Gastrocnemius medialis (tissue), 4 donors: ENCODE data around the gene FGF22. TPM values are rescaled to one million over a fixed set of nuclear protein-coding genes. Genes with fewer than 3 reads are reported as not detected.
A peak's percentile ranks its signal among the peaks of the same experiment; 100 is the strongest.
"Not testable (repeated sequence)": the region's sequence is repeated elsewhere in the genome, so short reads cannot be mapped to it uniquely, and the experiment has no call there.

Experiments
- ATAC-seq, 2 donors: fragments of 150-250 bp; one replicate each; pipeline ENCODE4 v1.9.1; 2016
- DNase-seq, 2 donors: peaks; one replicate each; pipeline ENCODE4 v3.0.0-alpha.2; 2019
- H3K27ac ChIP-seq, 4 donors: fragments of 200-600 bp; sonication (generic); 1 replicate in 1 of 4; 2 replicates in 3 of 4; pipeline ENCODE4 v1.5.1; 2016 to 2018; ENCODE audit warnings: mild to moderate bottlenecking in 2 of 4, moderate library complexity in 1 of 4
- H3K27me3 ChIP-seq, 3 donors: fragments of 200-600 bp; sonication (generic) in 2 of 3; 1 replicate in 1 of 3; 2 replicates in 2 of 3; pipeline versions ENCODE4 v1.5.1 to v1.6.0; 2016 to 2019; ENCODE audit warnings: mild to moderate bottlenecking in 1 of 3, moderate library complexity in 1 of 3
- H3K36me3 ChIP-seq, 2 donors: fragments of 200-600 bp; sonication (generic) in 1 of 2; one replicate each; pipeline ENCODE4 v1.5.1; 2017 to 2018
- H3K4me1 ChIP-seq, 2 donors: fragments of 200-600 bp; sonication (generic) in 1 of 2; one replicate each; pipeline ENCODE4 v1.5.1; 2016 to 2017; ENCODE audit warnings: mild to moderate bottlenecking in 2 of 2
- H3K4me3 ChIP-seq, 4 donors: fragments of 200-600 bp; sonication (generic) in 3 of 4; 1 replicate in 1 of 4; 2 replicates in 3 of 4; pipeline ENCODE4 v1.5.1; 2016 to 2019; ENCODE audit warnings: mild to moderate bottlenecking in 2 of 4
- H3K9me3 ChIP-seq, 3 donors: fragments of 200-600 bp; sonication (generic) in 2 of 3; 1 replicate in 1 of 3; 2 replicates in 2 of 3; pipeline ENCODE4 v1.5.1; 2016 to 2019
- CTCF ChIP-seq, 5 experiments: fragments of 450-650 bp in 3 of 5; fragments of 200-600 bp in 2 of 5; sonication (generic) in 2 of 5; IDR thresholded peaks in 4 of 5; conservative IDR thresholded peaks in 1 of 5; 1 replicate in 4 of 5; 2 replicates in 1 of 5; pipeline ENCODE4 v1.5.1; 2016 to 2019; ENCODE audit warnings: antibody characterized with exemption in 5 of 5, mild to moderate bottlenecking in 3 of 5, moderate library complexity in 3 of 5
- POLR2A ChIP-seq, 2 donors: fragments of 450-650 bp; IDR thresholded peaks; one replicate each; pipeline ENCODE4 v1.6.1; 2017; ENCODE audit warnings: antibody characterized with exemption in 2 of 2, mild to moderate bottlenecking in 2 of 2, moderate library complexity in 2 of 2
- in situ Hi-C, 4 donors: fragments of 200-750 bp; cut with MboI; loops; one replicate each; pipeline versions ENCODE4 v1.15.0 to v1.8.0; 2017; ENCODE audit warnings: low sequenced_read_pairs in 4 of 4
- intact Hi-C: fragments of 100-400 bp; cut with DNase I; formaldehyde crosslinking; loops from one replicate; pipeline ENCODE4 v1.15.1; 2023; ENCODE audit warnings: low total_unique reads
- total RNA-seq, 4 donors: library from RNA; depleted of rRNA; stranded (reverse); fragments of >200 nt; gene quantifications; one replicate each; pipeline versions ENCODE4 v1.1.0 to v1.2.3, GENCODE V29; 2016

The FGF22 gene
- total RNA-seq, 4 donors from 2014 or later: not detected

DNA sequence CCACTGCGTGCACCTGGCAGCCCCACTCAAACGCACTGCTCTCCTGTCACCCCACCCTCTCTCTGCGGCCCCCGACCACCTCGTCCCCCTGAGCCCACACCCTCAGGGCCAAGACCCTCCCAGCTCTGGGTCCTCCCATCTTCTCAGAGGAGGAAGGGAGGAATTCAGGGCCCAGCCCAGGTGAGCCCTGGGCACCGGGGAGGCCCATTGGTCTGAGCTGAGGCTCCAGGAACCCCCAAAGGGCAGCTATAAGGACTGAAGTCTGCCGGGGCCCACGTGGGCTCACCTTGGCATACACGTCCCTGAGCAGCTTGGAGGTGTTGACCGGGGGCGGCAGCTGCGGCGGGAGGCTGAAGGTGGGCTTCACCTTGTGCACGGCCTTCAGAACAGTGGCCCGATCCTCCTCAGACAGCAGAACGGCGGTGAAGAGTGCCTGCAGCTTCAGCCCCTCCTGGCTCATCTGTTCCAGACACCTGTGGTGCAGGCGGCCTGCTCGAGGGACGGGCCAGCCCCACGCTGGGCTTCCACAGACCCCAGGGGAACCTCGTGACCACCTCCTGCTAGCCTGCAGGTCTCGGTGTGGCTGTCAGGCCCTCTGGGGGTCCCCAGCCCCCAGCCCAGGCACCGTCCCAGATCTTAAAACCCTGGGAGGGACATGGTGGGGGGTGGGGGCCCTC lies 15.1 kb upstream of the FGF22 start:
- Histone ChIP-seq H3K27me3 (no peaks in the 10 kb centered on the region), H3K4me3 (no peak overlapping the region), H3K36me3 (peaks cover 0 to 68% of the 10 kb centered on the region in 2 donors), H3K27ac (peak overlapping the region; percentile 0 to 68 (median 58)), H3K9me3 (no peaks in the 10 kb centered on the region), H3K4me1 (no peaks in the 10 kb centered on the region)
- DNase-seq (no peak), ATAC-seq (no peak)
- in situ Hi-C loops: no loop called here
- TF ChIP-seq CTCF (IDR thresholded peaks at IDR 0.05 in 4 of 5, conservative IDR thresholded peaks at IDR 0.05 in 1 of 5) (no peak), POLR2A (IDR thresholded peaks at IDR 0.05) (no peak)
- intact Hi-C loops: no loop called here

DNA sequence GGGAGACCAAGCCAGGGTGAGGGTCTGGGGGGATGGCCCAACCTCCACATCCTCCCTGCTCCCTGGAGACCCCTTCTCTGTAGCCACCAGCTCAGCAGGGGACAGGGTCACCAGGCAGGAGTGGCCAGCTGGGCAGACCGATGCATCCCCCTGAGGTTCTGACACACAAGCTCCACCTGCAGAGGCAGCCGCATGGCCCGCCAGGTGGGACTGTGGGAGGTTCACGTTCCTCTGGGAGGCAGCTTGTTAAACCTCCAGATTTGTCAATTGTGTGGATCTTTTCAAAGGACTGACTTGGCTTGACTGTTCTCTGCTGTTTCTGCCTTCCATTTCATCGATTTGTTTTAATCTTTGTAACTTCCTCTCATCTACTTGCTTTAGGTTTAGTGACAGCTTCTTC lies 14.4 kb upstream of the FGF22 start:
- DNase-seq (no peak), ATAC-seq (no peak)
- H3K36me3 ChIP-seq: peaks cover 0 to 63% of the 10 kb centered on the region in 2 donors
- intact Hi-C loops: no loop called here
- in situ Hi-C loops: no loop called here
- no peaks in the 10 kb centered on the region for H3K9me3 ChIP-seq
- H3K4me1 ChIP-seq: peaks cover 0 to 2% of the 10 kb centered on the region in 2 donors
- no peaks in the 10 kb centered on the region for H3K27me3 ChIP-seq
- H3K4me3 ChIP-seq: no peak overlapping the region
- TF ChIP-seq POLR2A (IDR thresholded peaks at IDR 0.05): no peak
- TF ChIP-seq CTCF (IDR thresholded peaks at IDR 0.05 in 4 of 5, conservative IDR thresholded peaks at IDR 0.05 in 1 of 5): no peak
- H3K27ac ChIP-seq: no peak overlapping the region

DNA sequence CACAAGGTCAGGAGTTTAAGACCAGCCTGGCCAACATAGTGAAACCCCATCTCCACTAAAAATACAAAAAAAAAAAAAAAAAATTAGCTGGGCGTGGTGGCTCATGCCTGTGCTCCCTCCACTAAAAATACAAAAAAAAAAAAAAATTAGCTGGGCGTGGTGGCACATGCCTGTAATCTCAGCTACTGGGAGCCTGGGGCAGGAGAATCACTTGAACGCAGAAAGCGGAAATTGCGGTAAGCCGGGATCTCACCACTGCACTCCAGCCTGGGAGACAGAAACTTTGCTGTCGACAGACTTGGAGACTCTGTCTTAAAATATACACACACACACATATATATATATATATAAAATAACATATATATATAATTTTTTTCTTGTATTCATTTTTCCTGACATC lies 13.1 kb upstream of the FGF22 start:
- H3K27ac ChIP-seq, DNase-seq, H3K9me3 ChIP-seq, H3K4me3 ChIP-seq, in situ Hi-C loops, H3K27me3 ChIP-seq, H3K4me1 ChIP-seq, ATAC-seq, intact Hi-C loops: not testable (repeated sequence)
- H3K36me3 ChIP-seq: peaks cover 0 to 65% of the 10 kb centered on the region in 2 donors

- H3K4me3 ChIP-seq: no peak overlapping the region
- H3K36me3 ChIP-seq: peaks cover 0 to 52% of the 10 kb centered on the region in 2 donors
- TF ChIP-seq POLR2A (IDR thresholded peaks at IDR 0.05) (no peak), CTCF (IDR thresholded peaks at IDR 0.05 in 4 of 5, conservative IDR thresholded peaks at IDR 0.05 in 1 of 5) (peak in 1 of 5 experiments; percentile 13)
- no peaks in the 10 kb centered on the region for H3K27me3 ChIP-seq
- in situ Hi-C loops (no loop called here), intact Hi-C loops (no loop called here)
- DNase-seq (no peak), ATAC-seq (no peak)
- H3K9me3 ChIP-seq: no peaks in the 10 kb centered on the region
- peaks cover 4 to 16% of the 10 kb centered on the region in 2 donors for H3K4me1 ChIP-seq
- no peak overlapping the region for H3K27ac ChIP-seq
These were observed 11.5 kb upstream of the FGF22 start for GRCh38 chr19:628168-628567.

- H3K4me3 ChIP-seq, H3K9me3 ChIP-seq, ATAC-seq, H3K27ac ChIP-seq, H3K27me3 ChIP-seq, DNase-seq, in situ Hi-C loops, intact Hi-C loops: not testable (repeated sequence)
- peaks cover 10 to 24% of the 10 kb centered on the region in 2 donors for H3K4me1 ChIP-seq
- H3K36me3 ChIP-seq: peaks cover 0 to 40% of the 10 kb centered on the region in 2 donors
These were observed 10.2 kb upstream of the FGF22 start for GRCh38 chr19:629515-629914.
